NCI-H1092 treated with DMSO at 0.1 percent for 48 hours (cell line): ENCODE data around the gene TAS2R3.
"Not testable (repeated sequence)": the region's sequence is repeated elsewhere in the genome, so short reads cannot be mapped to it uniquely, and the experiment has no call there.

Source experiments
- DNase-seq: peaks from one replicate; lab custom pipeline; 2025; lab: John Stamatoyannopoulos, UW

Gene TAS2R3

DNA sequence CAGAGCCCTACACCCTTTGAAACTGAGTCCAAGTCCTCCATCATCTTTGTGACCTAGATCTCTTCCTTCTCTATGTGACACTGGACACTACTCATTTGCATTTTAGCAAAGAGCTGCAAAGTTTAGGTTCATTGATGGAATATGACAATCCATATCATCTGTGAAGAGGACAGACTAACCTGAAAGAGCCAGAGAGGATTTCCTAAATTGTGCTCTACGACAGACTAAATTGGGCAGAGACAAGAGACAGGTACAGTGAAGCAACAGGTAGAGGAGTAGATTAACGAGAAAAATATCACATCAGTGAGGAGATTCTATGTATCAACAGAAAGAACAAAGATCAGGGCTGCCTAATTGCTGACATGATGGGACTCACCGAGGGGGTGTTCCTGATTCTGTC is at the start of gene TAS2R3:
Gene TAS2R3 (plus strand): TSS at position 301 of the 400 bp plus-strand sequence. CDS start 62 bp downstream, at position 363.
- no peak for DNase-seq

- no peak for DNase-seq
Observed at GRCh38 chr7:141714571-141714970, 49.3 kb upstream of the TAS2R3 start.

- DNase-seq: no peak
Observed at GRCh38 chr7:141715018-141715417, 48.9 kb upstream of the TAS2R3 start.

GRCh38 chr7:141715794-141716689 is 47.9 kb upstream of the TAS2R3 start:
- DNase-seq: no peak

GRCh38 chr7:141717450-141717849 is 46.4 kb upstream of the TAS2R3 start:
- DNase-seq: no peak

DNA sequence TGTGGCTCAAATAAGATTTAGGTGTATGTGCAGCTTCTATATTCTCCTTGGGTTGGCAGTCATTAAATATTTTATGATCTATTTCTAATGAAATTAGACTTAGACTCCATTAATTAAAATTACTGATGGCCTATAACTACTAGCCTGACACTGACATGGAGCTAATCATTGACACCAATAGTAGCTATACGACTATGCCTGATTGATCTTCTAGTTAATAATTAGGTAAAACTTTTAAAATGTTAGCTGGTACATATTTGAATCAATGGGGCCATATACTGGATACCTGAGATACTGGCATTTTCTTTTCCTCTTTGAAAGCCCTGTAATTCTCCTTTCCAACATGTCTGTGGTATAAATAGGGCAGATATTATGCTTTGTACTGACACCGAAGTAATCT is 41.4 kb upstream of the TAS2R3 start:
- DNase-seq: no peak

- no peak for DNase-seq
Observed at GRCh38 chr7:141729020-141729419, 34.9 kb upstream of the TAS2R3 start.

DNA sequence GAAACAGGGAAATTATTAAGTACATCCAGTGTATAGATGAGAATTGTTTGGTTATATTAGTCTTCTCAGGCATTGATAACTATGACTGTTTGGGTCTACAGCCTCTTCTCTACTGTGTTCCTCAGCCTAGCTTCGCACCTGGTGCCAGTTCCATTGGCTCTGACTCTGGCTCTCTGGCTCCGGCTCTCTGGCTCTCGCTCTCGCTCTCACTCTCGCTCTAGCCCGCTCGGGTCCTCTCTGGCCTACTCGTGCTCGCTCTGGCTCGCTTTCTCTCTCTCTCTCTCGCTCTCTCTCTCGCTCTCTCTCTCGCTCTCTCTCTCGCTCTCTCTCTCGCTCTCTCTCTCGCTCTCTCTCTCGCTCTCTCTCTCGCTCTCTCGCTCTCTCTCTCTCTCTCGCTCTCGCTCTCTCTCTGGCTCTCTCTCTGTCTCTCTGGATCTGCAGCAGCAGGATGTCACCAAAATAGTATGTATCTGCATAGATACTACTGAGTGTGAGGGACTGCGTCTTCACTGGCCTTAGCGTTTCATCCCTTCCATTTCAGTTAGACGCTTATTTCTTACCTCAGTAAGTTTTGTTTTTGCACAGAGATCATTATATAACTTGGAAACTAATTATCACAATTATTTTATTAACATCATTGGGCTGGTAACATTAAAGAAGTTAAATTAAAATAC is 32.3 kb upstream of the TAS2R3 start:
- DNase-seq: no peak

- peak; percentile 41 for DNase-seq
Observed at GRCh38 chr7:141737118-141737835, 26.6 kb upstream of the TAS2R3 start.

- DNase-seq: peak; percentile 99
Observed at GRCh38 chr7:141737836-141738591, 25.9 kb upstream of the TAS2R3 start, which contains the start of gene SSBP1. TSS of gene SSBP1 (plus strand) at chr7:141738358. CDS start at chr7:141739167, 809 bp downstream.

DNA sequence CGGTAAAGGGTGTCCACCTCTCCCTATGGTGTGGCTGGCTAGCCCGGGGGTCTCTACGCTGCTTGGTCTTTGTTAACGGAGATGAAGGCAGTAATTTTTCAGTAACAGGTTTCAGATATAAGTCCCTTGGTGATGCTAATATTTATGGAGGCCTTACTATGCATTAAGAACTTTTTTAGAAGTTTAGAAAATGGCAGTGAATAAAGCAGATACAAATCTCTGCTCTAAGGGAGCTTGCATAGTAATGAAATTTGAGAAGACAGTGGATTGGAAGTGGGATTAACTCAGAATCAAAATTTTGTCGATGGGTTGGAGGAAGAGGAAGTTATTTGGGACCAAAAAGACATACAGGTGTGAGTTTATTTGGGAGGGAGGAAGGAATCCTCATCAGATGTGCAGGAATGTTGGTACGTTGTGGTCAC is 25.3 kb upstream of the TAS2R3 start:
- no peak for DNase-seq

DNA sequence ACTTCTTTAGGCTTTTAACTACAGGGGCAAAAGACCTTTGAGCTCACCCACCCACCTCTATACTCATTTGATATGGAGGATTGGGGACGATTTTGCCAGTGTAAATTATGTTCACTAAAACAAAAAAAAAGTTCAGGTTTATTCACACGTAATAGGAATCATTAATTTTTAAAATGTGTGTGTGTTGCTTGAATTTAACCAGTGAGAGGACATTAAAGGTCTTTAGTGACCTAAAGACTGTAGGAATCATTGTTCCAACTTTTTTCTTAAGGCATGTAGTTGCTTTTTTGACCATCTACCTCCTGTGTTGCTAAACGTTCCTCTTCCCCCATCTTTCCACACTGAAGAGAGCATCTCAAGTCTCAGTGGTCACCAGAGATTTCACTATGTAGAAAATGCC is 24.6 kb upstream of the TAS2R3 start:
- no peak for DNase-seq

DNA sequence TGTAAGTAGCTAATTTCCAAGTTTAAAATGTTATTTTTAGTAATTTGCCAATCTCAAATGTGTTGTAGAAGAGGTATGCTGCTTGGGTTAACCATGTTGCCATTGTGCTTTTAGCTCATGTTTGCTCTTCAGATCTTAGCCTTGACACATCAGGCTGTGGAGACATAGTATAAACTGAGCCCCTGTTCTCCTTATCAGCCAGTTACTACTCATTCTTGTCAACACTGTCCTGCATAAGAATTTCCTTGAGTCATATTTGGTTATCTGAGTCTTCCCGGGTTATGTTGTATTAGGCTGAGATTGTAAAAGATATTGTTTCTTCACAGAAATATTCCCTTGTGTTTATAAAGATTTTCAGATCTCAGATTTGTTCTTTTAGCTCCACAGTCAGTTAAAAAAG is 21.7 kb upstream of the TAS2R3 start:
- DNase-seq: no peak

GRCh38 chr7:141744131-141744530 is 19.8 kb upstream of the TAS2R3 start:
- no peak for DNase-seq

GRCh38 chr7:141748396-141748795 is 15.5 kb upstream of the TAS2R3 start:
- no peak for DNase-seq

DNA sequence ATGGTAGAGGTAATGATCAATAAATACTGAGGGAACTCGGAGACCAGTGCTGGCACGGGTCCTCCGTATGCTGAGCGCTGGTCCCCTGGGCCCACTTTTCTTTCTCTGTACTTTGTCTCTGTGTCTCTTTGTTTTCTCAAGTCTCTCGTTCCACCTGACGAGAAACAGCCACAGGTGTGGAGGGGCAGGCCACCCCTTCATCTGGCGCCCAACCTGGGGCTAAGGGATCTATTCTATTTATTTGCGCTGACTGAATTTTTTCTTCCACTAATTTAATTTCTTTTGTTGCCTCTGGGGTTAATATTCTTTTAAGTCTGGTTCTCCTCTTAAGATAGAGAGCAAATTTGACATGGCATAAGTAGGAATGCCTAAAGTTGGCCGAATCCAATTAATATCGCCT is 12.0 kb upstream of the TAS2R3 start:
- DNase-seq: not testable (repeated sequence)

DNA sequence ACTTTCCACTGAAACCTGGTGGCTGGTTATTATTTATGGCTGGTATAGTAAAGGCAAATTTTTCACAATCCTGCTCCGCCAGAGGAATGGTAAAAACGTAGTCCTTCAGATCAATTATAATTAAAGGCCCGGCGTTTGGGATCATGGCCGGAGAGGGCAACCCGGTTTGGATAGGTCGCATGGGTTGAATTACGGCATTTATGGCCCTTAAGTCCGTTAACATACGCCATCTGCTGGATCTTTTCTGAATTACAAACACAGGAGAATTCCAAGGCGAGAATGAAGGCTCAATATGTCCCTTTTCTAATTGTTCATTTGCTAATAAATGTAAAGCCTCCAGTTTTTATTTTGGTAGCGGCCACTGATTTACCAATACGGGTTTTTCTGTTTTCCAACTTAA is 11.3 kb upstream of the TAS2R3 start:
- no peak for DNase-seq

DNA sequence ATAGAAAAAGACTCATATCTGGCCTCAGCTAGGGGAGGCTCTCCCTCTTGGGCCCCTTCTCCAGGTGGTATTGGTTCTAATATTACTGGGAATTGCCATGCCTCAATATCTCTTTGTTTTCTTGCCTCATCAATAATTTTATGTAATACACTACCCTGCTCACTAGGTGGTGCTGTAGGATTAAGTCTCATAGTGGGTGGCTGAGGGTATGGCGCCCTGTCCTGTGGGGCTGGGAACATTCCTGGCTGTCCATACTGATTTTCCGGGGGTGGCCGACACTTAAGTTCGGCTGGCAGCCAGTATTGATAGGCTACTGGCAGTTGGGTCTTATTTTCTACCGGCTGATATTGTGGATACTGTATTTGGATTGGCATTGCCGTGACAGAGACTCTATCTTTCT is 9.0 kb upstream of the TAS2R3 start:
- peak; percentile 39 for DNase-seq

- DNase-seq: not testable (repeated sequence)
Observed at GRCh38 chr7:141770083-141770583, 6.2 kb downstream of the TAS2R3 start.

GRCh38 chr7:141776374-141776773 is 12.5 kb downstream of the TAS2R3 start, which contains the start of gene TAS2R4:
TSS of gene TAS2R4 (plus strand) at chr7:141776674. CDS start at chr7:141778489, 1,815 bp downstream.
- no peak for DNase-seq
